GM11168 (cell line): Measurements from ENCODE around the gene UBR3.
"Not testable (repeated sequence)": the region's sequence is repeated elsewhere in the genome, so short reads cannot be mapped to it uniquely, and the experiment has no call there.

Source experiments
- in situ Hi-C: fragments of 300-500 bp; cut with MboI; formaldehyde crosslinking; loops from one replicate; pipeline ENCODE4 v1.12.0; 2022; ENCODE audit warnings: low sequenced_read_pairs; ENCODE audit not compliant: unreplicated experiment

Gene UBR3

GRCh38 chr2:169820101-169820500, 7.2 kb upstream of the UBR3 start:
- in situ Hi-C loops: not testable (repeated sequence)

DNA sequence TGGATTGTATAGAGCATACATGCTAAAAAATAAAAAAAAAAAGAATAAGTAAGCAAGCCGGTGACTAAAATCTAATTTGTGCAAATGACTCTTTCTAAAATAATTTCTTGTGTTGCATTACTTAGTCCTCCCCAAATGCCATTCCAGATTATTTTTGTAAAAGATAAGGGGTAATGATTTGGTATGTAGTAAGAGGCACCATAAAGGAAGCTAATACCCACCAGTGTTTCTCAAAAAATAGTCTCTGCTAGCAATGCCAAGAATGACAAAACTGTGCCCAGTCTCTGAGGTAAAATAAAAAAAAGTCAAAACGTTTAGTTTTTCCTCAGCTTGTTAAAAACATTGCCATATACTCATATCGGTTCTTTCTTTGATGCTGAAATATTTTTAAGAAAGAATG, 5.2 kb upstream of the UBR3 start:
- in situ Hi-C loops: no loop called here

DNA sequence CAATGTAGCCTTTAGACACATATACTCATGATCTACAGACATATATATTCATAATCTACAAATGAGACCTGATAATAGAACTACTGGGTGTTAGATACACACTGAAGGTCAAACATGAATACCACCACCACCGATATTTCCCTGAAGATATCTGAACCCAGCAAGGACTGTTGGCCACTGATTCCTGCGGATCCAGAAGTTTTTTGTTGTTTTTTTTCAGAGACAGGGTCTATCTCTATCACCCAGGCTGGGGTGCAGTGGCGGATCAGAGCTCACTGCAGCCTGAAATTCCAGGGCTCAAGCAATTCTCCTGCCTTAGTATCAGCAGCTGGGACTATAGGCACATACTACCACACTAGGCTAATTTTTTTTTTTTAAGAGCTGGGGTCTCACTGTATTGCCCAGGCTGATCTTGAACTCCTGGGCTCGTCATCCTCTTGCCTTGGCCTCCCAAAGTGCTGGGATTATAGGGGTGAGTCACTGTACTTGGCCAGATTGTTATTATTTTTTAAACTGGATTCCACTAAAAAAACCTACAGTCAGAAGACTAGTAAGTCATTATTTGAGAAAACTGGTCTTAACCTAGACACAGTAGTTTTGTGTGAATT, 4.4 kb upstream of the UBR3 start:
- in situ Hi-C loops: no loop called here

GRCh38 chr2:169823996-169824372, 3.3 kb upstream of the UBR3 start:
- in situ Hi-C loops: no loop called here

DNA sequence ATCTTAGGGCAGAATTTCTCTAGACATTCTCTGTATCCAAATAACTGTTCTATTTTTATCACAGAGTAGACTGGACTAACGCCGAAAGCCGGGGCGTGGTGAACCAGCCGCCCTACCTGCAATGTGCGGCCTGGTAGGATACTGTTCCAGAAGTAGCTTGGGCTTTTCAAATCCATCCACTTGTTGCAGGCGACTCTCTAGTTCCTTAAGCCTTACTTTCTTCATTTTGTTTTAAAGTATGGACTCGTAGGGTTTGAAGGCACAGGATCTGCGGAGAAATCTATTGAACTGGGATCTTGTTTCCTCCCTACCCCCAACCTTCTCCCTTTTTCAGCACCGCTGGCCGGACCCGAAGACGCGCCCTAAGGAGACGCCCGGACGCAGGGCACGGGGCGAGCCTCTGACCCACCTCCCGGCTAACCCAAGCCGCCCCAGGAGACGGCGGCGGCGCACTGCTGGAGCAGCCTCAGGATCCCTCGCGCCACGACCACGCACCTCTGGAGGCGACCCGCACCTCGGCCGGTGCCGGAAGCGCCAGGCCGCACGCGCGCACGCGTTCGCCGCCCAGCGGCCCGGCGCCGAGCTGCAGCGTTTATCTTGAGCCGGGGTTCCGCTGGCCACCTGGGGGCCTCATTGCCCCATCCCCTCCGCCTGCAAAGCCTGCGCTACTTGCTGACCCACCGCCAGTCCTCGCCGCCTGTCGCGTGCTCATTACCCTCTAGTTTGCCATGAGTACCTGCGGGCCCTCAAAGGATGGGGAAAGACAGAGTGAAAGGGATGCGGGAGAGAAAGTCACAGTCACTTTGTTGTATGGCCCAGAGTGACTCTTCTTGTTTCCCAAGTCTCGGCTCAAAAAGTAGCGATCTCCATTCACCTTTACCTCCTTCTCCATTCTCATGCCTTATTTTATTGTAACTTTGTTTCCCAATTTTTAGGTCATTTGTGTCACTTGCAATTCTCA, 2.6 kb upstream of the UBR3 start, which contains the start of gene METTL5:
TSS of gene METTL5 (minus strand) at position 533 of the 961 bp plus-strand sequence. CDS start at position 225, 308 bp downstream.
- in situ Hi-C loops: no loop called here

DNA sequence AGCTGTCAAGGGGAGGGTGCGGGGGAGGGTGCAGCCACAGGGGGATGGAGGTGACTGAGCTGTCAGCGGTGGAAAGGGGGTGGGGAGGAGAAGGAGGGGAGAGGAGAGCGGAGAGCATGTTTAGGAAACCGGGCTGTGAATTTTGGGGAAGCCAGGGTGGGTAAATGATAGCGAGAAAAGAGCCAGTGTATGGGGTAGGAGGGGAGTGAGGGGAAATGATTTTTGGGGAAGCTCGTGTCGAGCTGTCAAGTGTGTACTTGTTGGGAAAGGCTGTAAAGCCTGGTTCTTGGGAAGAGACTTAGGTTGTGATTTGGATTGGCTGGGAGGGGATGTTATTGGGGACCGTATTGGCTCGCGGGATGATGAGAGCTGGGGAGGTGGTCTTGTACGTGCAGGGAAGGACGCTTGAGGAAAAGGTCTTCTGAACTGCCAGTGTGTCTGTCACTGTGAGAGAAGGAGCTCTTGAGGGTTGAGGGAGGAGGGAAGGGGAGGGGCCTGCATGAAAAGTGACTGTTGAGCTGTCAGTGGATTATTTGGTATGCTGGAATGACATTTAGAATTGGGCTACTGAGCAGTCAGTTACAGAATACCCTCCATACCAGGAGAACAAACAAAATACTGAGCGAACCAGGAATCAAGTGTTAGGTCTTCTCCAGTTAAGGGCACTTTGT, 1.0 kb downstream of the UBR3 start:
- in situ Hi-C loops: no loop called here

GRCh38 chr2:169834401-169834800, 7.1 kb downstream of the UBR3 start:
- in situ Hi-C loops: no loop called here

DNA sequence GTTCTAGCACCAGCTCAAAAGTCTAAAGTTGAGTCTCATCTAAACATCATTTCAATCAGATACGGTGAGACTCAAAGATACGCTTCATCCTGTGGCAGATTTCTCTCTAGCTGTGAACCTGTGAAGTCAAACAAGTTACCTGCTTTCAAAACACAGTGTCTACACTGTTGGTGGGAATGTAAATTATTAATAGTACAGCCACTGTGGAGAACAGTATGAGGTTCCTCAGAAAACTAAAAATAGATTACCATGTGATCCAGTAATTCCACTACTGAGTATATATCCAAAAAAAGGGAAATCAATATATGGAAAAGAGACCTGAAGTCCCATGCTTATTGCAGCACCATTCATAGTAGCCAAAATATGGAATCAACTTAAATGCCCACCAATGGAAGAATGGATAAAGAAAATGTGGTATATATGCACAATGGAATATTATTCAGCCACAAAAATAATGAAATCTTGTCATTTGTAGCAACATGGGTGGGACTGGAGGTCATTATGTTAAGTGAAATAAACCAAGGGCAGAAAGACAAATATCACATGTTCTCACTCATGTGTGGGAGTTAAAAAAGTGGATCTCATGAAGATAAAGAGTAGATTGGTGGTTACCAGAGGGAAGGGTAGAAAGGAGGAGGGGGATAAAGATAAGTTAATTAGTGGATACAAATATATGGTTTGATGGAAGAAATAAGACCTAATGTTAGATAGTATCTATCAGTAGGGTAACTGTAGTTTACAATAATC, 11.7 kb downstream of the UBR3 start:
- in situ Hi-C loops: no loop called here

GRCh38 chr2:169839954-169840746, 12.9 kb downstream of the UBR3 start:
- in situ Hi-C loops: no loop called here

GRCh38 chr2:169840747-169841142, 13.5 kb downstream of the UBR3 start:
- in situ Hi-C loops: no loop called here

DNA sequence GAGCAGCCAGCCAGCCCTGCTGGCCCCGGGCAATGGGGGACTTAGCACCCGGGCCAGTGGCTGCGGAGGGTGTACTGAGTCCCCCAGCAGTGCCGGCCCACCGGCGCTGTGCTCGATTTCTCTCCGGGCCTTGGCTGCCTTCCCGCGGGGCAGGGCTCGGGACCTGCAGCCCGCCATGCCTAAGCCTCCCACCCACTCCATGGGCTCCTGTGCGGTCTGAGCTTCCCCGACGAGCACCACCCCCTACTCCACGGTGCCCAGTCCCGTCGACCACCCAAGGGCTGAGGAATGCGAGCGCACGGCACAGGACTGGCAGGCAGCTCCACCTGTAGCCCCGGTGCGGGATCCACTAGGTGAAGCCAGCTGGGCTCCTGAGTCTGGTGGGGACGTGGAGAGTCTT, 14.4 kb downstream of the UBR3 start:
- in situ Hi-C loops: not testable (repeated sequence)

GRCh38 chr2:169845016-169845415, 17.8 kb downstream of the UBR3 start:
- in situ Hi-C loops: no loop called here

- in situ Hi-C loops: not testable (repeated sequence)
Observed at GRCh38 chr2:169848959-169849693, 21.9 kb downstream of the UBR3 start.

GRCh38 chr2:169849710-169850109, 22.5 kb downstream of the UBR3 start:
- in situ Hi-C loops: no loop called here

DNA sequence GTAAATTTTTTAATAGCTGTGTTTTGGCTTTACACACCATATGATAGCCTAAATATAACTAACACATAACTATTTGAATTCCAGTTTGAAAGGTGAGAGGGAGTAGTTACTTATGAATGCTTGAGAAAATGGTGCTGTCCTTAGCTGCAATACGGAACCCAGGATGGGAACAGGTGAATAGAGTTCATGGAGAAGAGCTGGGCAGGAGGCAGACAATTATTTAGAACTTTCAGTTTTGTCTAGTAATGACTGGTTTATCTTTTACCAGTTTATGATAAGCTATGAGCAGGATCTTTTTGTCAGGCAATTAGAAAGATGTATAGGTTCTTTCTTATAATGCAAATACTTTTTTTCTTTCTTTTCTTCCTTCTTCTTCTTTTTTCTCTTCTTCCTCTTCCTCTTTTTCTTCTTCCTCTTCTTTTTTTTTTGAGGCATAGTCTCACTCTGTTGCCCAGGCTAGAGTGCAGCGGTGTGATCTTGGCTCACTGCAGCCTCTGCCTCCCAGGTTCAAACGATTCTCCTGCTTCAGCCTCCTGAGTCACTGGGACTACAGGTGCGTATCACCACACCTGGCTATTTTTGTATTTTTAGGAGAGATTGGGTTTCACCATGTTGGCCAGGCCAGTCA, 25.9 kb downstream of the UBR3 start:
- in situ Hi-C loops: no loop called here

DNA sequence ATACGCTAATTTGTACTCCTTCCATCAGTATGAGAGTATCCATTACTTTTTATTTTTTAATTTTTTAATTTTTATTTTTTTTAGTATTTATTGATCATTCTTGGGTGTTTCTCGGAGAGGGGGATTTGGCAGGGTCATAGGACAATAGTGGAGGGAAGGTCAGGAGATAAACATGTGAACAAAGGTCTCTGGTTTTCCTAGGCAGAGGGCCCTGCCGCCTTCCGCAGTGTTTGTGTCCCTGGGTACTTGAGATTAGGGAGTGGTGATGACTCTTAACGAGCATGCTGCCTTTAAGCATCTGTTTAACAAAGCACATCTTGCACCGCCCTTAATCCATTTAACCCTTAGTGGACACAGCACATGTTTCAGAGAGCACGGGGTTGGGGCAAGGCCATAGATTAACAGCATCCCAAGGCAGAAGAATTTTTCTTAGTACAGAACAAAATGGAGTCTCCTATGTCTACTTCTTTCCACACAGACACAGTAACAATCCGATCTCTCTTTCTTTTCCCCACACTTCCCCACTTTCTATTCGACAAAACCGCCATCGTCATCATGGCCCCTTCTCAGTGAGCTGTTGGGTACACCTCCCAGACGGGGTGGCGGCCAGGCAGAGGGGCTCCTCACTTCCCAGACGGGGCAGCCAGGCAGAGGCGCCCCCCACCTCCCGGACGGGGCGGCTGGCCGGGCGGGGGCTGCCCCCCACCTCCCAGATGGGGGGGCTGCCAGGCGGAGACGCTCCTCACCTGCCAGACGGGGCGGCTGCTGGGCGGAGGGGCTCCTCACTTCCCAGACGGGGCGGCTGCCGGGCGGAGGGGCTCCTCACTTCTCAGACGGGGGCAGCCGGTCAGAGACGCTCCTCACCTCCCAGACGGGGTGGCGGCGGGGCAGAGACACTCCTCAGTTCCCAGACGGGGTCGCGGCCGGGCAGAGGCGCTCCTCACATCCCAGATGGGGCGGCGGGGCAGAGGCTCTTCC, 28.3 kb downstream of the UBR3 start:
- in situ Hi-C loops: not testable (repeated sequence)

GRCh38 chr2:169859423-169859822, 32.2 kb downstream of the UBR3 start:
- in situ Hi-C loops: no loop called here
